Measurements from ENCODE around the gene EPHA6.

DNA sequence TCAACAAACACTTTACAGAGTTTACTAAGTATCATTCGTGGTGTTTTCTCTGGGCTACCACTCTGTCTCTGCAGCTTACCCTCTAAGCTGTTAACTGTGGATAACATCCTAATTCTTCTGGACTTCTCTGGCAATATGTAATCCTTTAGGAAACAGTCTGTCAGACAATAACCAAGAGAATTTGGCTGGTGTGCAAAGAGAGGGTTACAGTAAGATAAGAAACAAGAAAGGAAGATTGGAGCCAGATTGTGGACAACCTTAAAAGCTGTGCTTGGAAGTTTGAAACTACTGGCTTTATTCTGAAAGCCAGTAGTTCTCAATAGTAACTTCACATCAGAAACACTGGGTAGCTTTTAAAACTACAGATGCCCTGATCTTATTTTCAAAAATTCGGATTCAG is 950.9 kb downstream of the EPHA6 start:
- TF ChIP-seq, protein P1, sequence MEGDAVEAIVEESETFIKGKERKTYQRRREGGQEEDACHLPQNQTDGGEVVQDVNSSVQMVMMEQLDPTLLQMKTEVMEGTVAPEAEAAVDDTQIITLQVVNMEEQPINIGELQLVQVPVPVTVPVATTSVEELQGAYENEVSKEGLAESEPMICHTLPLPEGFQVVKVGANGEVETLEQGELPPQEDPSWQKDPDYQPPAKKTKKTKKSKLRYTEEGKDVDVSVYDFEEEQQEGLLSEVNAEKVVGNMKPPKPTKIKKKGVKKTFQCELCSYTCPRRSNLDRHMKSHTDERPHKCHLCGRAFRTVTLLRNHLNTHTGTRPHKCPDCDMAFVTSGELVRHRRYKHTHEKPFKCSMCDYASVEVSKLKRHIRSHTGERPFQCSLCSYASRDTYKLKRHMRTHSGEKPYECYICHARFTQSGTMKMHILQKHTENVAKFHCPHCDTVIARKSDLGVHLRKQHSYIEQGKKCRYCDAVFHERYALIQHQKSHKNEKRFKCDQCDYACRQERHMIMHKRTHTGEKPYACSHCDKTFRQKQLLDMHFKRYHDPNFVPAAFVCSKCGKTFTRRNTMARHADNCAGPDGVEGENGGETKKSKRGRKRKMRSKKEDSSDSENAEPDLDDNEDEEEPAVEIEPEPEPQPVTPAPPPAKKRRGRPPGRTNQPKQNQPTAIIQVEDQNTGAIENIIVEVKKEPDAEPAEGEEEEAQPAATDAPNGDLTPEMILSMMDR (IDR thresholded peaks at IDR 0.05): no peak
- TF ChIP-seq POLR2AphosphoS5 (IDR thresholded peaks at IDR 0.05): no peak
- TF ChIP-seq EP300 (IDR thresholded peaks at IDR 0.05): no peak
- no peak for TF ChIP-seq POLR2A (IDR thresholded peaks at IDR 0.05)
